Trophoblast cell (in vitro differentiated cells and primary cell): Measurements from ENCODE around the gene MTG1.
A peak's percentile ranks its signal among the peaks of the same experiment; 100 is the strongest.

Source experiments
- DNase-seq, 2 donors: peaks; one replicate each; pipeline ENCODE4 v3.0.0-alpha.2; 2016
- H2AFZ ChIP-seq: 2 replicates; pipeline ENCODE4 v1.6.1; 2013; ENCODE audit warnings: low read length, moderate library complexity, mild to moderate bottlenecking; ENCODE audit not compliant: insufficient read depth, poor library complexity
- H2AK5ac ChIP-seq: 2 replicates; pipeline ENCODE4 v1.6.1; 2013; ENCODE audit warnings: mild to moderate bottlenecking, low read length
- H2BK120ac ChIP-seq: 2 replicates; pipeline ENCODE4 v1.6.1; 2013; ENCODE audit warnings: low read length, mild to moderate bottlenecking, moderate library complexity; ENCODE audit not compliant: insufficient read depth, poor library complexity
- H2BK12ac ChIP-seq: 2 replicates; pipeline ENCODE4 v1.6.1; 2013; ENCODE audit warnings: mild to moderate bottlenecking, low read length, moderate library complexity
- H2BK5ac ChIP-seq: 2 replicates; pipeline ENCODE4 v1.6.1; 2013; ENCODE audit warnings: low read length, low read depth, moderate library complexity, mild to moderate bottlenecking; ENCODE audit not compliant: poor library complexity
- H3K14ac ChIP-seq: 2 replicates; pipeline ENCODE4 v1.6.1; 2013; ENCODE audit warnings: mild to moderate bottlenecking, low read length
- H3K18ac ChIP-seq: 2 replicates; pipeline ENCODE4 v1.6.1; 2013; ENCODE audit warnings: mild to moderate bottlenecking, low read length
- H3K23ac ChIP-seq: 2 replicates; pipeline ENCODE4 v1.6.1; 2013; ENCODE audit warnings: low read length
- H3K27ac ChIP-seq: 2 replicates; pipeline ENCODE4 v1.5.1; 2013; ENCODE audit warnings: low read depth, mild to moderate bottlenecking, inconsistent platforms, low read length, moderate library complexity
- H3K27me3 ChIP-seq: 2 replicates; pipeline ENCODE4 v1.6.1; 2013; ENCODE audit warnings: inconsistent platforms, mild to moderate bottlenecking, low read length, moderate library complexity; ENCODE audit not compliant: insufficient read depth
- H3K36me3 ChIP-seq, 2 experiments: 1 replicate in 1 of 2; 2 replicates in 1 of 2; pipeline ENCODE4 v1.6.1; 2013; ENCODE audit warnings: low read length in 2 of 2, mild to moderate bottlenecking in 2 of 2, moderate library complexity in 1 of 2; ENCODE audit not compliant: insufficient read depth in 2 of 2, control insufficient read depth in 1 of 2
- H3K4ac ChIP-seq: 2 replicates; pipeline ENCODE4 v1.6.1; 2013; ENCODE audit warnings: low read depth, mild to moderate bottlenecking, low read length, moderate library complexity
- H3K4me1 ChIP-seq, 2 experiments: 1 replicate in 1 of 2; 2 replicates in 1 of 2; pipeline ENCODE4 v1.6.1; 2013; ENCODE audit warnings: low read length in 2 of 2, mild to moderate bottlenecking in 2 of 2, moderate library complexity in 1 of 2; ENCODE audit not compliant: insufficient read depth in 2 of 2, control insufficient read depth in 1 of 2
- H3K4me2 ChIP-seq: 2 replicates; pipeline ENCODE4 v1.6.1; 2013; ENCODE audit warnings: inconsistent platforms, mild to moderate bottlenecking, low read length, moderate library complexity
- H3K4me3 ChIP-seq: 2 replicates; pipeline ENCODE4 v1.5.1; 2013; ENCODE audit warnings: mild to moderate bottlenecking, low read depth, low read length, inconsistent platforms
- H3K79me1 ChIP-seq: one replicate; pipeline ENCODE4 v1.6.1; 2013; ENCODE audit warnings: low read length
- H3K79me2 ChIP-seq: 2 replicates; pipeline ENCODE4 v1.6.1; 2013; ENCODE audit warnings: low read length, mild to moderate bottlenecking; ENCODE audit not compliant: control insufficient read depth, insufficient read depth, poor library complexity
- H3K9ac ChIP-seq: 2 replicates; pipeline ENCODE4 v1.6.1; 2013; ENCODE audit warnings: mild to moderate bottlenecking, low read length
- H3K9me3 ChIP-seq: 2 replicates; pipeline ENCODE4 v1.6.1; 2013; ENCODE audit warnings: low read depth, mild to moderate bottlenecking, control low read depth, inconsistent platforms, low read length; ENCODE audit not compliant: insufficient read depth
- H4K12ac ChIP-seq: 2 replicates; pipeline ENCODE4 v1.6.1; 2013; ENCODE audit warnings: low read depth, mild to moderate bottlenecking, low read length, moderate library complexity
- H4K8ac ChIP-seq: 2 replicates; pipeline ENCODE4 v1.6.1; 2013; ENCODE audit warnings: low read depth, mild to moderate bottlenecking, low read length, moderate library complexity
- H4K91ac ChIP-seq: one replicate; pipeline ENCODE4 v1.6.1; 2013; ENCODE audit warnings: low read depth, mild to moderate bottlenecking, low read length, moderate library complexity
- WGBS: extraction: QIAGEN DNeasy Blood & Tissue Kit; methylation state at CpG from one replicate; pipeline ENCODE4 v1.1.7; 2013; ENCODE audit warnings: missing lambda C conversion rate; ENCODE audit not compliant: insufficient read length, insufficient coverage; ENCODE audit errors: extremely low coverage; 5-methylcytosine and 5-hydroxymethylcytosine counted together

MTG1 gene

GRCh38 chr10:133397938-133398337, 4.0 kb downstream of the MTG1 start:
- no peak overlapping the region for H3K4me3 ChIP-seq
- no peak overlapping the region for H2BK12ac ChIP-seq
- H4K8ac ChIP-seq, result no peak overlapping the region
- no peak overlapping the region for H4K91ac ChIP-seq
- no peak overlapping the region for H3K4ac ChIP-seq
- H4K12ac ChIP-seq, result no peak overlapping the region
- H3K14ac ChIP-seq, result no peak overlapping the region
- WGBS, result no CpG with 5 or more reads among the region's 7 CpGs
- H3K36me3 ChIP-seq, result peaks cover 43 to 65% of the 10 kb centered on the region in 2 experiments
- H3K9me3 ChIP-seq, result peaks cover 5% of the 10 kb centered on the region
- no peak overlapping the region for H3K27ac ChIP-seq
- H3K18ac ChIP-seq, result peak overlapping the region; percentile 62
- no peak overlapping the region for H2AFZ ChIP-seq
- H3K79me1 ChIP-seq, result peaks cover 8% of the 10 kb centered on the region
- no peaks in the 10 kb centered on the region for H3K27me3 ChIP-seq
- peaks cover 9% of the 10 kb centered on the region for H3K79me2 ChIP-seq
- peaks cover 0 to 4% of the 10 kb centered on the region in 2 experiments for H3K4me1 ChIP-seq
- no peak for DNase-seq
- no peak overlapping the region for H3K23ac ChIP-seq
- H3K9ac ChIP-seq, result no peak overlapping the region
- H2AK5ac ChIP-seq, result no peak overlapping the region
- H2BK120ac ChIP-seq, result no peak overlapping the region
- no peak overlapping the region for H3K4me2 ChIP-seq
- H2BK5ac ChIP-seq, result no peak overlapping the region

GRCh38 chr10:133399123-133399601, 5.2 kb downstream of the MTG1 start:
- Histone ChIP-seq H3K4me2 (no peak overlapping the region), H3K36me3 (peaks cover 47 to 74% of the 10 kb centered on the region in 2 experiments), H2AFZ (no peak overlapping the region), H3K4me3 (no peak overlapping the region), H2BK12ac (no peak overlapping the region), H3K4ac (no peak overlapping the region), H3K27ac (no peak overlapping the region), H3K18ac (no peak overlapping the region), H2BK120ac (no peak overlapping the region), H3K9me3 (peaks cover 5% of the 10 kb centered on the region), H3K14ac (no peak overlapping the region), H3K27me3 (no peaks in the 10 kb centered on the region), H4K91ac (no peak overlapping the region), H3K9ac (no peak overlapping the region), H2BK5ac (no peak overlapping the region), H3K23ac (no peak overlapping the region), H4K12ac (peak overlapping the region; percentile 26), H3K4me1 (peaks cover 3 to 4% of the 10 kb centered on the region in 2 experiments), H4K8ac (no peak overlapping the region), H3K79me1 (peaks cover 4% of the 10 kb centered on the region), H3K79me2 (peaks cover 8% of the 10 kb centered on the region), H2AK5ac (no peak overlapping the region)
- WGBS, result no CpG with 5 or more reads among the region's 19 CpGs
- no peak for DNase-seq

DNA sequence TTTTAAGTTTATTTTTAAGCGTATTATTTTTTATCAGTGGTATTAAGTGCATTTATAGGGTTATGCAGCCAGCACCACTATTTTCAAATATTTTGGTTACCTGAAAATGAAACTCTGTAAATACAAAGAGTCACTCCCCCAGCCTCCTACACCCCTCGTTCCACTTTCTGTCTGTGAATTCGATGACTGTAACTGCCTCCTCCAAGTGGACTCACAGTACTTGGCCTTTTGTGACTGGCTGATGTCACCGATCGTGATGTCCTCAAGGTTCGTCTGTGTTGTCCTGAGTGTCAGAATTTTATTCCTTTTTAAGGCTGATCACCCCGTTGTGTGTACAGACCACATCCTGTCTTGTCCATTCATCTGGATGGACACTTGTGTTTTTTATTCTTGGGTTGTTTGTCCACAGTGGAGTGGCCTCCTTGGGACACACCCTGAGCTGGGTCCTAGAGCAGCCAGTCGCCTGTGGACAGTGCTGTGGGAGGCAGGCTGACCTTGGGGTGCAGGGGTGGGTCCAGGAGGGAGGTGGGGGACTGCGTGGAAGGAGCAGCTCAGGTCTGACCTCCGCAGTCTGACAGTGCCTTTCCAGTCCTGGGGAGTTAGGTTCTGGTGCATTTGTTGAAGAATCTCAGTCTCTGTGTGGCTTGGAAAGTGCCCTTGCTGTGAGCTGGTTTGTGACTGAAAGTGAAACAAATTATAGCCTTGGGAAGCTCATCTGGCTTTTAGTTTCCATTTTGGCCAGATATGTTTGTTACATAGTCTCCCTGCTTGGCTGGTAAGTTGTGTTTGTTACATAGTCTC, 6.9 kb downstream of the MTG1 start:
- peaks cover 0 to 3% of the 10 kb centered on the region in 2 experiments for H3K4me1 ChIP-seq
- no peak overlapping the region for H4K91ac ChIP-seq
- WGBS, result no CpG with 5 or more reads among the region's 10 CpGs
- no peak overlapping the region for H3K4ac ChIP-seq
- H3K79me2 ChIP-seq, result no peaks in the 10 kb centered on the region
- no peak overlapping the region for H3K4me2 ChIP-seq
- no peak overlapping the region for H3K23ac ChIP-seq
- H3K9me3 ChIP-seq, result peaks cover 2% of the 10 kb centered on the region
- no peak overlapping the region for H3K4me3 ChIP-seq
- DNase-seq, result no peak
- no peak overlapping the region for H2AFZ ChIP-seq
- H3K36me3 ChIP-seq, result peaks cover 47 to 70% of the 10 kb centered on the region in 2 experiments
- H3K18ac ChIP-seq, result no peak overlapping the region
- no peak overlapping the region for H2BK120ac ChIP-seq
- no peak overlapping the region for H3K14ac ChIP-seq
- no peaks in the 10 kb centered on the region for H3K27me3 ChIP-seq
- no peak overlapping the region for H2BK5ac ChIP-seq
- H2AK5ac ChIP-seq, result no peak overlapping the region
- no peaks in the 10 kb centered on the region for H3K79me1 ChIP-seq
- no peak overlapping the region for H4K12ac ChIP-seq
- H2BK12ac ChIP-seq, result no peak overlapping the region
- no peak overlapping the region for H3K9ac ChIP-seq
- H4K8ac ChIP-seq, result no peak overlapping the region
- no peak overlapping the region for H3K27ac ChIP-seq

GRCh38 chr10:133401500-133401899, 7.5 kb downstream of the MTG1 start:
- Histone ChIP-seq H4K91ac (no peak overlapping the region), H4K8ac (no peak overlapping the region), H3K4me1 (peaks cover 0 to 3% of the 10 kb centered on the region in 2 experiments), H4K12ac (no peak overlapping the region), H2BK120ac (no peak overlapping the region), H2BK5ac (no peak overlapping the region), H3K14ac (no peak overlapping the region), H3K18ac (no peak overlapping the region), H3K4ac (no peak overlapping the region), H3K27me3 (no peaks in the 10 kb centered on the region), H3K79me1 (no peaks in the 10 kb centered on the region), H2AK5ac (no peak overlapping the region), H3K9ac (no peak overlapping the region), H2BK12ac (no peak overlapping the region), H3K36me3 (peaks cover 44 to 67% of the 10 kb centered on the region in 2 experiments), H2AFZ (no peak overlapping the region), H3K4me2 (no peak overlapping the region), H3K79me2 (no peaks in the 10 kb centered on the region), H3K23ac (no peak overlapping the region), H3K9me3 (peaks cover 2% of the 10 kb centered on the region), H3K4me3 (no peak overlapping the region), H3K27ac (no peak overlapping the region)
- no peak for DNase-seq
- WGBS, result no CpG with 5 or more reads among the region's 12 CpGs
